Loucy (cell line): ENCODE measurements around the gene OR4B1.

ENCODE experiments used
- H2AFZ ChIP-seq: fragments of 200-600 bp; sonication (generic); 2 replicates; pipeline ENCODE4 v1.6.0; 2016; ENCODE audit warnings: antibody characterized with exemption, mild to moderate bottlenecking, low read length, moderate library complexity
- H3F3A ChIP-seq: fragments of 200-600 bp; 2 replicates; pipeline ENCODE4 v1.6.0; 2016; ENCODE audit warnings: antibody characterized with exemption, low read depth, mild to moderate bottlenecking
- H3K27me3 ChIP-seq: fragments of 200-600 bp; sonication (generic); 2 replicates; pipeline ENCODE4 v1.6.1; 2014; ENCODE audit warnings: low read length, mild to moderate bottlenecking; ENCODE audit not compliant: insufficient read depth, poor library complexity, severe bottlenecking
- H3K36me3 ChIP-seq: fragments of 200-600 bp; sonication (generic); 2 replicates; pipeline ENCODE4 v1.6.1; 2016; ENCODE audit warnings: low read length; ENCODE audit not compliant: insufficient read depth
- H3K4me1 ChIP-seq: fragments of 200-600 bp; sonication (generic); 2 replicates; pipeline ENCODE4 v1.5.1; 2014; ENCODE audit warnings: low read length, mild to moderate bottlenecking; ENCODE audit not compliant: insufficient read depth, poor library complexity, severe bottlenecking
- H3K4me2 ChIP-seq: fragments of 200-600 bp; sonication (generic); 2 replicates; pipeline ENCODE4 v1.6.0; 2014; ENCODE audit warnings: antibody characterized with exemption, low read length, low read depth, mild to moderate bottlenecking; ENCODE audit not compliant: poor library complexity, severe bottlenecking
- H3K4me3 ChIP-seq: fragments of 200-600 bp; sonication (generic); 2 replicates; pipeline ENCODE4 v1.5.1; 2014; ENCODE audit warnings: low read length, mild to moderate bottlenecking, mixed read lengths; ENCODE audit not compliant: poor library complexity, severe bottlenecking
- H3K79me2 ChIP-seq: fragments of 200-600 bp; sonication (generic); 2 replicates; pipeline ENCODE4 v1.6.1; 2014; ENCODE audit warnings: low read length; ENCODE audit not compliant: insufficient read depth
- H3K9ac ChIP-seq: fragments of 200-600 bp; sonication (generic); 2 replicates; pipeline ENCODE4 v1.6.0; 2014; ENCODE audit warnings: mild to moderate bottlenecking, low read depth, low read length, moderate library complexity; ENCODE audit not compliant: poor library complexity, severe bottlenecking
- H3K9me2 ChIP-seq: fragments of 200-600 bp; sonication (generic); replicated peaks from 2 replicates; pipeline ENCODE4 v1.6.1; 2016; ENCODE audit warnings: low read depth, low read length, mixed read lengths
- H3K9me3 ChIP-seq: fragments of 200-600 bp; sonication (generic); 2 replicates; pipeline ENCODE4 v1.6.1; 2014; ENCODE audit warnings: mild to moderate bottlenecking, antibody characterized with exemption, low read length, low read depth; ENCODE audit not compliant: insufficient read depth
- H4K20me1 ChIP-seq: fragments of 200-600 bp; sonication (generic); 2 replicates; pipeline ENCODE4 v1.6.0; 2014; ENCODE audit warnings: antibody characterized with exemption, low read length, mild to moderate bottlenecking; ENCODE audit not compliant: insufficient read depth, poor library complexity, severe bottlenecking
- EZH2phosphoT487 ChIP-seq: fragments of 200-600 bp; IDR thresholded peaks from 2 replicates; pipeline ENCODE4 v1.6.1; 2018; ENCODE audit warnings: antibody characterized with exemption, mild to moderate bottlenecking, moderate library complexity, borderline replicate concordance
- TF ChIP-seq, protein P1 (sequence below): fragments of 200-600 bp; sonication (generic); conservative IDR thresholded peaks from 2 replicates; pipeline ENCODE4 v1.5.1; 2014; ENCODE audit warnings: mild to moderate bottlenecking, antibody characterized with exemption, low read length

Gene OR4B1

DNA sequence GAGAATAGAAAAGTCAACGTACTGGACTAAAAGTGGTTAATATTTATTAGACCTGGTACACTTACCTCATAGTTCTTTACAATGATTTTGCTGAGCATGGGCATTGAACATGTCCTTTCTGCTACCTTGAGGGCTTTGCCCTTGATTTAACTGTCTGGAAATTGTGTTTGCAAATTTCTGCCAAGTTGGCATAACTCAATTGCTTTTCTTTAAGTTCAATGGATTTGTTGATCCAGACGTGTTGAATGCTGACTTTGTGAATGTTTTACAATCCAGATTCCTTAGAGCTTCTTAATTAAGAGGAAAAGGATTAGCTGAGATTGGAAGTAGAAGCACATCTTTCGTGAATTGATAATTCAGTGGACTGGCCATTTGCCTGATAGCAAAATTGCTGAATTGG, 21.1 kb downstream of the OR4B1 start:
- Histone ChIP-seq H3K4me3 (no peak overlapping the region), H3K4me2 (no peak overlapping the region), H3K27me3 (no peaks in the 10 kb centered on the region), H3K9me3 (no peaks in the 10 kb centered on the region; the same call in 1 of the 2 replicates), H3K36me3 (no peaks in the 10 kb centered on the region), H4K20me1 (no peaks in the 10 kb centered on the region), H3F3A (no peaks in the 10 kb centered on the region), H3K9ac (no peak overlapping the region), H3K4me1 (no peaks in the 10 kb centered on the region), H2AFZ (no peak overlapping the region), H3K9me2 (no peaks in the 10 kb centered on the region), H3K79me2 (no peaks in the 10 kb centered on the region)
- TF ChIP-seq EZH2phosphoT487 = no peak

DNA sequence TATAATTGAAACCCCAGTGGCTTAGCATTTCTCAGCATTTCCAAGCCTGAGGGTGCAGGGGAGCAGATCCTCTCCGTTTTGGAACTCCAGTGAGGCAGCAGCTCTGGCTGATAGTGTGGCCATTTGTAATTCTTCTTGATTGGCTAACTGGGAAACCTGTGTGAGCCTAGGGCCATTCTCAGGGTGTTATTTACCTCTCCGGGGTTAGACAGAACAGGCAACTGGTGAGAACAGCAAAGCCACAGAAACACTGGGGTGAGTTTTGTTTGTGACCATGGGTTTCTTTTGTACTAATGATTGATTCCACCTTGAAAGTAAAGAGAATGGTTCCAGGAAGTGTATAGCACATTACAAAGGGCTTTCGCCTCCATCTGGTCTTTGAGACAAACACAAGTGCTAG, 25.9 kb downstream of the OR4B1 start:
- Histone ChIP-seq H3K79me2 (no peaks in the 10 kb centered on the region), H3K9me3 (no peaks in the 10 kb centered on the region), H3K4me3 (no peak overlapping the region), H3K9me2 (no peaks in the 10 kb centered on the region), H4K20me1 (no peaks in the 10 kb centered on the region), H3K36me3 (no peaks in the 10 kb centered on the region), H3K27me3 (no peaks in the 10 kb centered on the region), H3K4me1 (no peaks in the 10 kb centered on the region), H3K9ac (no peak overlapping the region), H3F3A (no peaks in the 10 kb centered on the region), H2AFZ (no peak overlapping the region), H3K4me2 (no peak overlapping the region)
- TF ChIP-seq, protein P1, sequence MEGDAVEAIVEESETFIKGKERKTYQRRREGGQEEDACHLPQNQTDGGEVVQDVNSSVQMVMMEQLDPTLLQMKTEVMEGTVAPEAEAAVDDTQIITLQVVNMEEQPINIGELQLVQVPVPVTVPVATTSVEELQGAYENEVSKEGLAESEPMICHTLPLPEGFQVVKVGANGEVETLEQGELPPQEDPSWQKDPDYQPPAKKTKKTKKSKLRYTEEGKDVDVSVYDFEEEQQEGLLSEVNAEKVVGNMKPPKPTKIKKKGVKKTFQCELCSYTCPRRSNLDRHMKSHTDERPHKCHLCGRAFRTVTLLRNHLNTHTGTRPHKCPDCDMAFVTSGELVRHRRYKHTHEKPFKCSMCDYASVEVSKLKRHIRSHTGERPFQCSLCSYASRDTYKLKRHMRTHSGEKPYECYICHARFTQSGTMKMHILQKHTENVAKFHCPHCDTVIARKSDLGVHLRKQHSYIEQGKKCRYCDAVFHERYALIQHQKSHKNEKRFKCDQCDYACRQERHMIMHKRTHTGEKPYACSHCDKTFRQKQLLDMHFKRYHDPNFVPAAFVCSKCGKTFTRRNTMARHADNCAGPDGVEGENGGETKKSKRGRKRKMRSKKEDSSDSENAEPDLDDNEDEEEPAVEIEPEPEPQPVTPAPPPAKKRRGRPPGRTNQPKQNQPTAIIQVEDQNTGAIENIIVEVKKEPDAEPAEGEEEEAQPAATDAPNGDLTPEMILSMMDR = no peak
- no peak for TF ChIP-seq EZH2phosphoT487

DNA sequence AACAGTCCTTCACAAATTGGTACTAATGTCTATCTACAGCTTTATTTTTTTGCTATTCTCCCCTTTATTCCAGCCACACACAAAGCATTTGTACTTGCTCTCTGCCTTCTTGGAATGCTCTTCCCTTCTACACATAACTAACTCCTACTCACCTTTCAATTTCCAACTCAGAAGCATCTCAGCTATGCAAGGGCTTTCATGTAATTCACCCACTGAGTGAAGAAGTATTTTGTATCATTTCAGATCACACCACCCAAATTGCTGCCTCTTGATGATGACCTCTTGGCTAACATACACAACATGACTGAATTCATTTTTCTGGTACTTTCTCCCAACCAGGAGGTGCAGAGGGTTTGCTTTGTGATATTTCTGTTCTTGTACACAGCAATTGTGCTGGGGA, 28.2 kb downstream of the OR4B1 start, which contains the start of gene OR4X2:
TSS of gene OR4X2 (plus strand) at position 301 of the 400 bp plus-strand sequence. CDS start at position 301, 0 bp downstream.
- H2AFZ ChIP-seq = no peak within 1 kb of the TSS
- no peak within 1 kb of the TSS for H3K4me3 ChIP-seq
- no peak within 1 kb of the TSS for H3K9ac ChIP-seq
- H3K4me2 ChIP-seq = no peak within 1 kb of the TSS
- H3K4me1 ChIP-seq = no peaks in the 10 kb centered on the region
- no peaks in the 10 kb centered on the region for H3K36me3 ChIP-seq
- peaks cover 7% of the 10 kb centered on the region for H3K9me3 ChIP-seq
- no peaks in the 10 kb centered on the region for H3K79me2 ChIP-seq
- no peaks in the 10 kb centered on the region for H3F3A ChIP-seq
- H3K27me3 ChIP-seq = no peaks in the 10 kb centered on the region
- H3K9me2 ChIP-seq = no peaks in the 10 kb centered on the region
- no peaks in the 10 kb centered on the region for H4K20me1 ChIP-seq
- TF ChIP-seq, protein P1 = no peak
- no peak for TF ChIP-seq EZH2phosphoT487

DNA sequence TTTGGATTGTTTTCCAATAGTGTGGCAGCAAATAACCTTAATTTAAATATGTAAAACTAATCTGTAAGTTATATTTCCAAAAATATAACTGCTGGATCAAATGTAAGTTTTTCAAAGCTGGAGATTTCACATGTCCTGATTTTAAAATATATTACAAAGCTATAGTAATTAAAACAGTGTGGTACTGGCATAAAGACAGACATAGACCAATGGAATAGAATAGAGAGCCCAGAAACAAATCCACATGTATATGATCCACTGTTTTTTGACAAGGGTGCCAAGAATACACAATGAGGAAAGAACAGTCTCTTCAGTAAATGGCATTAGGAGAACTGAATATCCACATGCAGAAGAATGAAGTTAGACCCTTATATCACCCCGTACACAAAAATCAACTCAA, 32.3 kb downstream of the OR4B1 start:
- Histone ChIP-seq H3K36me3 (no peaks in the 10 kb centered on the region), H3K27me3 (no peaks in the 10 kb centered on the region), H3K79me2 (no peaks in the 10 kb centered on the region), H3F3A (no peaks in the 10 kb centered on the region), H3K4me3 (no peak overlapping the region), H3K4me2 (no peak overlapping the region), H3K9ac (no peak overlapping the region), H3K9me3 (peaks cover 7% of the 10 kb centered on the region), H2AFZ (no peak overlapping the region), H3K9me2 (no peaks in the 10 kb centered on the region), H3K4me1 (no peaks in the 10 kb centered on the region), H4K20me1 (no peaks in the 10 kb centered on the region)
- TF ChIP-seq, protein P1 = no peak
- no peak for TF ChIP-seq EZH2phosphoT487
